Prostate gland (tissue), 2 donors: ENCODE data around the gene ISOC1.

Experiments
- CTCF ChIP-seq, 4 experiments: fragments of 200-600 bp in 2 of 4; fragments of 450-650 bp in 2 of 4; sonication (generic) in 2 of 4; IDR thresholded peaks; 1 replicate in 3 of 4; 2 replicates in 1 of 4; pipeline ENCODE4 v1.5.1; 2016 to 2019; ENCODE audit warnings: antibody characterized with exemption in 4 of 4, mild to moderate bottlenecking in 2 of 4, moderate library complexity in 2 of 4
- POLR2A ChIP-seq: fragments of 450-650 bp; IDR thresholded peaks from one replicate; pipeline ENCODE4 v1.6.1; 2016; ENCODE audit warnings: antibody characterized with exemption, mild to moderate bottlenecking
- POLR2AphosphoS5 ChIP-seq: sonication (generic); formaldehyde crosslinking; IDR thresholded peaks from one replicate; pipeline ENCODE4 v1.6.1; 2017; ENCODE audit warnings: antibody characterized with exemption

GRCh38 chr5:129161830-129162229 lies 67.3 kb downstream of the ISOC1 start:
- TF ChIP-seq POLR2A = no peak
- TF ChIP-seq CTCF (IDR thresholded peaks at IDR 0.05) = no peak
- no peak for TF ChIP-seq POLR2AphosphoS5
